ENCODE data around the gene CBLL1.

The CBLL1 gene

DNA sequence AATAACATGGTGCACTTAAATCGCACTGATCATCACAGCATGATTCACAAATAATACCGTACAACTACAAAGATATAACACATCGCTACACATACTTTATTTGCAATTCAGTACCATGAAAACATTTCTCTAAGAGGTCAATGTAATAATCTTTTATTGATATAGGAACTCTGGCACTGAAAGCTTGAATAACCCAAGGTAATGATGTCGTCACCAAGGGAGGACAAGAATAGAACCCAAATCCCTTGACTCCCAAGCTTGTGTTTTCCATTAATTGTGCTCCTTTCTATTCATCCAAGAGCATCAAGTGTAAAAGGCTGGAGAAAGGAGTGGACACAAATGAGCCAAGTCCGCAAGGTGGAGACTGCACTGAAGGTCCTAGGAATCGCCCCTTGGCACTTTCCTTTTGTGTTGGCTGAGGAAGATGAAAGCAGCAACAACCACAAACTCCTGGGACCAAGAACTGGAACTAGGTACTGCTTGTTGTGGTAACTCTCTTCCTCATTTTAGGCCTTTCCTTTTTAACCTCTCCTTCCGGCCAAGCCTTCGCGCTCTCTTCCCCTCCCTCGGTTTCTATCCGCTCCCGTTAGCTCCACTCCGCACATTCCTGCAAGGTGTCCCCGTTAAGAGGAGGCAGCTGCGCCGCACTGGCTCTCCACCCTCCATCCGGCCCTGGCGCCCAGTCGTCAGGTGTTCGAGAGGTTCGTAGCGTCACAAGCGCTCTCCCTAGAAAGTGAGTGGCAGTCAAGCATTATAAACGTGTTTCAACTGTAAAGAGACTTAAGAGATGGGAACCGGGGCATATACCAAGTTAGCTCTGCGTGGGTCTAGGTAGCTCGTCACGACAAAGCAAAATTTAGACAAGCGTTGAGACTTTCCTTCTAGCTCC lies 1.0 kb upstream of the CBLL1 start:
- Histone ChIP-seq H3K36me3 (ENCODE audit: insufficient read depth, low read length) (peaks cover 18% of the 10 kb centered on the region), H3K4me1 (ENCODE audit: insufficient read depth, low read length) (peaks cover 44% of the 10 kb centered on the region), H3K9ac (ENCODE audit: low read depth, low read length) (peak overlapping the region; percentile 93), H3K4me3 (ENCODE audit: low read depth in 1 of 2, low read length in 2 of 2) (peak overlapping the region; percentile 80 to 84), H2AFZ (ENCODE audit: low read depth, low read length) (peak overlapping the region; percentile 97), H4K20me1 (ENCODE audit: insufficient read depth, low read length) (peaks cover 34% of the 10 kb centered on the region), H3K9me3 (ENCODE audit: insufficient read depth, low read length, severe bottlenecking) (no peaks in the 10 kb centered on the region), H3K27me3 (ENCODE audit: insufficient read depth, low read length, poor library complexity) (no peaks in the 10 kb centered on the region), H3K79me2 (ENCODE audit: insufficient read depth, low read length) (peaks cover 42% of the 10 kb centered on the region), H3K4me2 (ENCODE audit: insufficient read depth, low read length) (peak overlapping the region; percentile 80), H3K27ac (ENCODE audit: low read length) (peak overlapping the region; percentile 99)
- no peak for DNase-seq
- peak; percentile 58 for ATAC-seq (ENCODE audit: insufficient read depth, low read depth)
- TF ChIP-seq CTCF (IDR thresholded peaks at IDR 0.05; ENCODE audit: borderline replicate concordance, extremely low read depth, low read length, poor library complexity, severe bottlenecking) (no peak), EZH2 (IDR thresholded peaks at IDR 0.05; ENCODE audit: borderline replicate concordance, low read depth, low read length, severe bottlenecking) (no peak)

- peaks cover 42% of the 10 kb centered on the region for H4K20me1 ChIP-seq (ENCODE audit: insufficient read depth, low read length)
- no peaks in the 10 kb centered on the region for H3K9me3 ChIP-seq (ENCODE audit: insufficient read depth, low read length, severe bottlenecking)
- ATAC-seq (ENCODE audit: insufficient read depth, low read depth) (peak; percentile 46), DNase-seq (no peak)
- peaks cover 44% of the 10 kb centered on the region for H3K4me1 ChIP-seq (ENCODE audit: insufficient read depth, low read length)
- H3K27ac ChIP-seq (ENCODE audit: low read length): peak overlapping the region; percentile 99
- H3K79me2 ChIP-seq (ENCODE audit: insufficient read depth, low read length): peaks cover 57% of the 10 kb centered on the region
- H3K36me3 ChIP-seq (ENCODE audit: insufficient read depth, low read length): peaks cover 31% of the 10 kb centered on the region
- no peaks in the 10 kb centered on the region for H3K27me3 ChIP-seq (ENCODE audit: insufficient read depth, low read length, poor library complexity)
- peak overlapping the region; percentile 93 for H3K9ac ChIP-seq (ENCODE audit: low read depth, low read length)
- TF ChIP-seq CTCF (IDR thresholded peaks at IDR 0.05; ENCODE audit: borderline replicate concordance, extremely low read depth, low read length, poor library complexity, severe bottlenecking) (no peak), EZH2 (IDR thresholded peaks at IDR 0.05; ENCODE audit: borderline replicate concordance, low read depth, low read length, severe bottlenecking) (no peak)
- peak overlapping the region; percentile 88 for H2AFZ ChIP-seq (ENCODE audit: low read depth, low read length)
- H3K4me3 ChIP-seq (ENCODE audit: low read depth in 1 of 2, low read length in 2 of 2): peak overlapping the region; percentile 80 to 84
- peak overlapping the region; percentile 80 for H3K4me2 ChIP-seq (ENCODE audit: insufficient read depth, low read length)
Observed at GRCh38 chr7:107744345-107744750, 406 bp downstream of the CBLL1 start.

DNA sequence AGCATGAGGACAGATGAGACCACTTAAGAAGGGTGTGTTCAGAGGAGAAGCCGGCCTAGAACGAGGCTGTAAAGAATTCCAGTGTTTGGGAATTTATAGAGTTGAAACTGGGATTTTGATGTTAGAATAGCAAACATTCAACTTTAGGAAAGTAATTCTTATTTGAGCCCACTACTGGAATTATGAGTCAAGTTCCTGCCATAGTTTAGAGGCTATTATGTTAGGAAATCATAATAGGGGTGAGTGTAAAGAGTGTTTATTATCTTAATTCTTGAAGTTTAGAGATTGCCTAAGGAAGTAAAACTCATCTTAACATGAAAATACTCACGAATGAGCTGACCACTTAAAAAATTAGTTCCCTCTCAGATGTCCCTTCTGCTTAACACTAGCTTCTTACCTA lies 2.1 kb downstream of the CBLL1 start:
- no peak for TF ChIP-seq EZH2 (IDR thresholded peaks at IDR 0.05; ENCODE audit: borderline replicate concordance, low read depth, low read length, severe bottlenecking)
- TF ChIP-seq CTCF (IDR thresholded peaks at IDR 0.05; ENCODE audit: borderline replicate concordance, extremely low read depth, low read length, poor library complexity, severe bottlenecking): no peak
- peaks cover 71% of the 10 kb centered on the region for H3K79me2 ChIP-seq (ENCODE audit: insufficient read depth, low read length)
- peaks cover 44% of the 10 kb centered on the region for H3K4me1 ChIP-seq (ENCODE audit: insufficient read depth, low read length)
- DNase-seq: no peak
- no peak overlapping the region for H2AFZ ChIP-seq (ENCODE audit: low read depth, low read length)
- no peaks in the 10 kb centered on the region for H3K9me3 ChIP-seq (ENCODE audit: insufficient read depth, low read length, severe bottlenecking)
- H3K27me3 ChIP-seq (ENCODE audit: insufficient read depth, low read length, poor library complexity): no peaks in the 10 kb centered on the region
- peak overlapping the region in 1 of 2 experiments; percentile 80; a peak in 1 of 4 replicates for H3K4me3 ChIP-seq (ENCODE audit: low read depth in 1 of 2, low read length in 2 of 2)
- H3K36me3 ChIP-seq (ENCODE audit: insufficient read depth, low read length): peaks cover 46% of the 10 kb centered on the region
- peak overlapping the region; percentile 93 for H3K9ac ChIP-seq (ENCODE audit: low read depth, low read length)
- ATAC-seq (ENCODE audit: insufficient read depth, low read depth): no peak
- no peak overlapping the region; the same call in 1 of the 2 replicates for H3K27ac ChIP-seq (ENCODE audit: low read length)
- H4K20me1 ChIP-seq (ENCODE audit: insufficient read depth, low read length): peaks cover 48% of the 10 kb centered on the region
- H3K4me2 ChIP-seq (ENCODE audit: insufficient read depth, low read length): peak overlapping the region; percentile 80

Measured in DND-41 (cell line).